HG03565 (cell line): ENCODE results near the gene WWOX.

Experiments
- ATAC-seq: cut with Tn5 transposase; IDR thresholded peaks from one replicate; pipeline ENCODE4 v1.9.1; 2021; ENCODE audit warnings: mild to moderate bottlenecking, moderate library complexity; ENCODE audit not compliant: unreplicated experiment

WWOX gene

GRCh38 chr16:79062336-79062735 is 962.9 kb downstream of the WWOX start:
- ATAC-seq: no peak

- ATAC-seq: no peak
Observed at GRCh38 chr16:79062821-79063220, 963.4 kb downstream of the WWOX start.

- ATAC-seq: no peak
Observed at GRCh38 chr16:79064256-79064972, 965.0 kb downstream of the WWOX start.

GRCh38 chr16:79066561-79066960 is 967.1 kb downstream of the WWOX start:
- ATAC-seq: no peak

GRCh38 chr16:79067600-79067999 is 968.1 kb downstream of the WWOX start:
- no peak for ATAC-seq

GRCh38 chr16:79069121-79069520 is 969.7 kb downstream of the WWOX start:
- ATAC-seq: no peak

- ATAC-seq: no peak
Observed at GRCh38 chr16:79069633-79070032, 970.2 kb downstream of the WWOX start.

GRCh38 chr16:79071424-79071823 is 972.0 kb downstream of the WWOX start:
- no peak for ATAC-seq

- no peak for ATAC-seq
Observed at GRCh38 chr16:79072517-79072916, 973.1 kb downstream of the WWOX start.

- no peak for ATAC-seq
Observed at GRCh38 chr16:79073566-79073965, 974.1 kb downstream of the WWOX start.

- no peak for ATAC-seq
Observed at GRCh38 chr16:79074541-79074940, 975.1 kb downstream of the WWOX start.

- no peak for ATAC-seq
Observed at GRCh38 chr16:79074951-79075350, 975.5 kb downstream of the WWOX start.

GRCh38 chr16:79076047-79076767 is 976.8 kb downstream of the WWOX start:
- no peak for ATAC-seq

GRCh38 chr16:79077346-79077745 is 977.9 kb downstream of the WWOX start:
- ATAC-seq: no peak

- ATAC-seq: no peak
Observed at GRCh38 chr16:79079656-79080420, 980.4 kb downstream of the WWOX start.

GRCh38 chr16:79081297-79082066 is 982.0 kb downstream of the WWOX start:
- ATAC-seq: no peak

- no peak for ATAC-seq
Observed at GRCh38 chr16:79082970-79083369, 983.5 kb downstream of the WWOX start.

- ATAC-seq: no peak
Observed at GRCh38 chr16:79083508-79084299, 984.2 kb downstream of the WWOX start.

GRCh38 chr16:79088971-79089370 is 989.5 kb downstream of the WWOX start:
- no peak for ATAC-seq

GRCh38 chr16:79089735-79090284 is 990.4 kb downstream of the WWOX start:
- ATAC-seq: no peak
